ENCODE data around the gene MCCC1. TPM values are rescaled to one million over a fixed set of nuclear protein-coding genes. Genes with fewer than 3 reads are reported as not detected.

Gene MCCC1
- total and polyA plus RNA-seq, 2 of the 13 experiments (the other 11 are each of a cell fraction or from before 2014, with no cell fraction given) = 11.7 to 30.1 TPM

DNA sequence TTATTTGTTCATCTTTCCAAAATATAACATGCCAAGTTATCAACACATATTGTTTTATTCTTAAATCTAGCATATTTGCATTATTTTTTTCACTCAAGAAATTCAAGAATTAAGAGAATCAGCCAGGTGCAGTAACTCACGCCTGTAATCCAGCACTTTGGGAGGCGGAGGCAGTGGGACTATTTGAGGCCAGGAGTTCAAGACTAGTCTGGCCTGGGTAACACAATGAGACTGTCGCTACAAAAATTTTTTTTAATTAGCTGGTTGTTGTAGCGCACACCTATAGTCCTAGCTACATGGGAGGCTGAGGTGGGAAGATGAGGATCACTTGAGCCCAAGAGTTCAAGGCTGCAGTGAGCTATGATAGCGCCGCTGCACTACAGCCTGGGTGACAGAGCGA, 129.4 kb downstream of the MCCC1 start:
- Histone ChIP-seq H3K27ac (ENCODE audit: extremely low read length, insufficient read depth, low read length) (no peak overlapping the region), H3K4me3 (replicated peaks in 1 of 3; ENCODE audit: insufficient read depth in 1 of 3, low read depth in 2 of 3, low read length in 3 of 3) (no peak overlapping the region), H3K79me2 (ENCODE audit: insufficient read depth, low read length) (peaks cover 62% of the 10 kb centered on the region), H3K27me3 (ENCODE audit: control insufficient read depth in 1 of 2, insufficient read depth in 2 of 2, low read length in 2 of 2) (0 out of 5 replicates have a peak, but pooled peaks cover 0 to 1% of the 10 kb centered on the region in 2 experiments), H3K9ac (ENCODE audit: insufficient read depth, low read depth, low read length) (no peak overlapping the region), H3K4me1 (ENCODE audit: insufficient read depth, low read length) (peaks cover 41% of the 10 kb centered on the region), H3K4me2 (ENCODE audit: low read depth, low read length) (no peak overlapping the region), H3K36me3 (replicated peaks in 1 of 2; ENCODE audit: control insufficient read depth in 1 of 2, insufficient read depth in 2 of 2, low read length in 2 of 2) (no peaks in the 10 kb centered on the region), H4K20me1 (ENCODE audit: insufficient read depth, low read length) (no peaks in the 10 kb centered on the region; the same call in 1 of the 2 replicates), H3K9me3 (ENCODE audit: low read length) (no peaks in the 10 kb centered on the region), H2AFZ (ENCODE audit: low read length) (no peak overlapping the region)
- DNase-seq (ENCODE audit: low spot score) (no peak), ATAC-seq (no peak), FAIRE-seq (no peak)
- BruUV-seq (replicated peaks) = no TSS peak
- ChIA-PET CTCF (ENCODE audit: low intra/inter-chr PET ratio, low total read pairs) (no interaction called here), POLR2A (interaction anchor here (3.0 kb wide), 1 partner anchor 9 kb away, joined by 10 read pairs; no protein-coding TSS in a partner anchor)
- 86% methylated on average over 7 of the region's 7 CpGs for WGBS (ENCODE audit: low lambda C conversion rate)
- TF ChIP-seq RORA (CRISPR knock-in tag; IDR thresholded peaks at IDR 0.05) = no peak
- TF ChIP-seq, protein P1, sequence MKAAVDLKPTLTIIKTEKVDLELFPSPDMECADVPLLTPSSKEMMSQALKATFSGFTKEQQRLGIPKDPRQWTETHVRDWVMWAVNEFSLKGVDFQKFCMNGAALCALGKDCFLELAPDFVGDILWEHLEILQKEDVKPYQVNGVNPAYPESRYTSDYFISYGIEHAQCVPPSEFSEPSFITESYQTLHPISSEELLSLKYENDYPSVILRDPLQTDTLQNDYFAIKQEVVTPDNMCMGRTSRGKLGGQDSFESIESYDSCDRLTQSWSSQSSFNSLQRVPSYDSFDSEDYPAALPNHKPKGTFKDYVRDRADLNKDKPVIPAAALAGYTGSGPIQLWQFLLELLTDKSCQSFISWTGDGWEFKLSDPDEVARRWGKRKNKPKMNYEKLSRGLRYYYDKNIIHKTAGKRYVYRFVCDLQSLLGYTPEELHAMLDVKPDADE (CRISPR knock-in tag; IDR thresholded peaks at IDR 0.05) = no peak
- TF ChIP-seq, protein P2, sequence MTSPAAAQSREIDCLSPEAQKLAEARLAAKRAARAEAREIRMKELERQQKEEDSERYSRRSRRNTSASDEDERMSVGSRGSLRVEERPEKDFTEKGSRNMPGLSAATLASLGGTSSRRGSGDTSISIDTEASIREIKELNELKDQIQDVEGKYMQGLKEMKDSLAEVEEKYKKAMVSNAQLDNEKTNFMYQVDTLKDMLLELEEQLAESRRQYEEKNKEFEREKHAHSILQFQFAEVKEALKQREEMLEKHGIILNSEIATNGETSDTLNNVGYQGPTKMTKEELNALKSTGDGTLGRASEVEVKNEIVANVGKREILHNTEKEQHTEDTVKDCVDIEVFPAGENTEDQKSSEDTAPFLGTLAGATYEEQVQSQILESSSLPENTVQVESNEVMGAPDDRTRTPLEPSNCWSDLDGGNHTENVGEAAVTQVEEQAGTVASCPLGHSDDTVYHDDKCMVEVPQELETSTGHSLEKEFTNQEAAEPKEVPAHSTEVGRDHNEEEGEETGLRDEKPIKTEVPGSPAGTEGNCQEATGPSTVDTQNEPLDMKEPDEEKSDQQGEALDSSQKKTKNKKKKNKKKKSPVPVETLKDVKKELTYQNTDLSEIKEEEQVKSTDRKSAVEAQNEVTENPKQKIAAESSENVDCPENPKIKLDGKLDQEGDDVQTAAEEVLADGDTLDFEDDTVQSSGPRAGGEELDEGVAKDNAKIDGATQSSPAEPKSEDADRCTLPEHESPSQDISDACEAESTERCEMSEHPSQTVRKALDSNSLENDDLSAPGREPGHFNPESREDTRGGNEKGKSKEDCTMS (CRISPR knock-in tag; conservative IDR thresholded peaks at IDR 0.05) = no peak
- no peak for TF ChIP-seq HMGA1 (CRISPR knock-in tag; conservative IDR thresholded peaks at IDR 0.05)
- TF ChIP-seq RELA (CRISPR knock-in tag; IDR thresholded peaks at IDR 0.05) = no peak
- in situ Hi-C loops (cut with HindIII; ENCODE audit: extremely low pct_ligation_motif_present, low pct_unique_long_range_greater_than_20kb) = no loop called here
- intact Hi-C loops (cut with micrococcal nuclease; ENCODE audit: unreplicated experiment) = loop anchor here (10.0 kb wide), 1 partner anchor 255 kb away; no protein-coding TSS in a partner anchor

All from HepG2 (cell line).